HG03060 (cell line): ENCODE measurements around the gene ZNF624.
"Not testable (repeated sequence)": the region's sequence is repeated elsewhere in the genome, so short reads cannot be mapped to it uniquely, and the experiment has no call there.

ENCODE experiments used
- ATAC-seq: cut with Tn5 transposase; IDR thresholded peaks from one replicate; pipeline ENCODE4 v1.9.1; 2021; ENCODE audit warnings: low read depth, moderate number of reproducible peaks; ENCODE audit not compliant: unreplicated experiment

ZNF624 gene

DNA sequence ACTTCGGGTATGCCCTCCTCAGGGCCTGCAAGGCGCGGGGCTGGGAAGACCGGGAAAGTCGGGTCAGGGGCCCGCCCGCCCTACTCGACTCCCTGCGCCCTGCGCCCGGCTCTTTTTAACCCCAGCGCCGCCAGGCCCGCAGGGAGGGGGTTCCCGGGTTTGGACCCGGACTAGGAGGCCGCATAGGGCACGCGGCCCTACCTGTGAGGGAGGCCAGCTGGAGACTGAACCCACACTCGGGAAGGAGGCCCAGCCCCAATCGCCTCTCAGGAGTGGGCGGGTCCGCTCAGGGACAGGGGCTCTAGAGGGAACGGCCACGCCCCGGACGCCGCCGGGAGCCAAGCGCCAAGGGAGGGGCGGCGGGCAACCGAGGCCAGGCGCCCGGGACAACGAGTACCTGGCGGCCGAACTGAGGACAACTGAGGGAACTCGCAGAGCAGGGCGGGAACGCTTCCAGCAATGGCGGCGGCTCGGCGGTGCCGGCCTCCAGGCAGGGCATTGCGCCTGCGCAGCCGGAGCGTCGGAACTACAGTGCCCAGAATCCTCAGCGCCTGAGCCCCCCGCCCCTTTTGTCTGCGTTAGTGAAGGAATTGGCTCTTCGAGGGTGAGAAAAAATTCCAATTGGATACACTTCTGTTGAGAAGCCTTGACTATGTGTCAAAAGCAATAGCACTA, at the start of gene ZNF624:
ZNF624 (minus strand) TSS at position 484 of the 675 bp plus-strand sequence.
- ATAC-seq: peak; percentile 74

DNA sequence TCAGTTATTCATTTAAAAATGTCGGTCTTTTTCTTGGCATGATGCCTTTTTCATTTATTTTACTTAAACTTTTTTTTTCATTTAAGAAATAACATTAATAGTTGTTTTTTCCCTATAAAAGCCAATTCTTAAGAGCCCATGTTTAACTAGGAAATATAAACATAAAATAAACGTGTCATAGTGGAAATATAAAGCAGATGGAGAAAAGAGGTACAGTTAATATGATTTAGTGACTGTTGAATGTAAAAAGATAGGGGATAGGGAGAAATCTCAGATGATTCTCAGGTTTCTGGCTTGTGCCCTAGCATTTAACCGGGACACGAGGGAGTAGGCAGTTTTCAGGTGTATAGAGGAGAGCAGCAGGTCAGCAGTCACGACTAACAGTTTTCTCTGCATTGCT, 44.0 kb upstream of the ZNF624 start:
- ATAC-seq: not testable (repeated sequence)

- ATAC-seq: not testable (repeated sequence)
Observed at GRCh38 chr17:16690447-16690846, 36.8 kb upstream of the ZNF624 start.

DNA sequence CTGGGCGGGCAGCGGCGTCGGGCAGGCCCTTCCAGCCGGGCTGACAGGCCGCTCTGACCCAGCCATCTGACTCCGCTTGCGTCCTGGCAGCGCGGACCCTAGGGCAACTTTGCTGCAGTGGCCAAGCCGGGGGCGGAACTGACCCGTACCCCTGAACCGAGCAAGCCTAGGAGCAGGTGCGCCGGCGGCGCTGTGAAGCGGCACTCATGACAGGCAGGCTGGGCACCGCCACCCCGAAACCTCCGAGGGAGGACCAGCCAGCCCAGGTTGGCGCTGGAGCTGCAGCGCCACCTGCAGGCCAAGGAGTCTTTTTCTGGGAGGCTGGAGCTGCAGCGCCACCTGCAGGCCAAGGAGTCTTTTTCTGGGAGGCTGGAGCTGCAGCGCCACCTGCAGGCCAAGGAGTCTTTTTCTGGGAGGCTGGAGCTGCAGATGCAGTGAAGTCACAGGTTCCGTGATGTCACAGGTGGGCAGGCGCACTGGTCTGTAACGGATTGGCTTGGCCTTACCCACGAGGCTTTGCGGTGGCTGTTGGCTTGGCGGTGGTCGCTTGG, 36.2 kb upstream of the ZNF624 start, which contains the start of gene CCDC144A:
CCDC144A (plus strand) TSS at position 511 of the 551 bp plus-strand sequence. CDS start 160 bp downstream, outside the sequence.
- not testable (repeated sequence) for ATAC-seq

GRCh38 chr17:16687151-16687550, 33.5 kb upstream of the ZNF624 start:
- not testable (repeated sequence) for ATAC-seq

DNA sequence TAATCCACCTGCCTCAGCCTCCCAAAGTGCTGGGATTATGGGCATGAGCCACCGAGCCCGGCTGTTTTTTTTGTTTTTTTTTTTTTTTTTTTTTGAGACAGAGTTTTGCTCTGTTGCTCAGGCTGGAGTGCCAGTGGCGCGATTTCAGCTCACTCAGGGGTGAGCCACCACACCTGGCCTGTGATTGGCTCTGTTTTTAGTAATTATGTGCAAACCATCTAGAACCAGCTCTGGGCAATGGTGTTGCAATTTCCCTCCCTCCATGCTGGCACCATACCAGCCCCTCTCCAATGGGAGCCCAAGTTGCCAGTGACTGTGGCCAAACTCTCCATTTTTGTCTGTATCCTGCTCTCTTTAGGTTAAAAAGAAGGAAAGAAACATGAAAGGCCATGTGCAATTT, 32.4 kb upstream of the ZNF624 start:
- not testable (repeated sequence) for ATAC-seq

DNA sequence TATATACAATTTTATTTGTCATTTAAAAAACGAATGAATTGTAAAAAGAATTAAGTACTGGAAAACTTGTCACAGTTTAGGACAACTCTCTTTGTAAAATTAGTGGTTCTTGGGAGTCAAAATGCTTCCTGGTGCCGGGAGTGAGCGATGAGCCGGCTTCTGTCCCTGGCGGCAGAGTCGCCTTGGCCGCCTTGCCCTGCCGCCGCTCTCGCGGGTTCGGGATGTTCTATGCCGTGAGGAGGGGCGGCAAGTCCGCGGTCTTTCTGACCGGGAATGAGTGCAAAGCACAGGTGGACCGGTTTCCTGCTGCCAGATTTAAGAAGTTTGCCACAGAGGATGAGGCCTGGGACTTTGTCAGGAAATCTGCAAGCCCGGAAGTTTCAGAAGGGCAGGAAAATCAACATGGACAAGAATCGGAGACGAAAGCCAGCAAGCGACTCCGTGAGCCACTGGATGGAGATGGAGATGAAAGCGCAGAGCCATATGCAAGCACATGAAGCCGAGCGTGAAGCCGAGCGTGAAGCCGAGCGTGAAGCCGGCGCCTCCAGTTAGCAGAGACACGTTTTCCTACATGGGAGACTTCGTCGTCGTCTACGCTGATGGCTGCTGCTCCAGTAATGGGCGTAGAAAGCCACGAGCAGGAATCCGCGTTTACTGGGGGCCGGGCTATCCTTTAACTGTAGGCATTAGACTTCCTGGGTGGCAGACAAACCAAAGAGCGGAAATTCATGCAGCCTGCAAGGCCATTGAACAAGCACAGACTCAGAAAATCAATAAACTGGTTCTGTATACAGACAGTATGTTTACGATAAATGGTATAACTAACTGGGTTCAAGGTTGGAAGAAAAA, 29.9 kb upstream of the ZNF624 start:
- not testable (repeated sequence) for ATAC-seq

DNA sequence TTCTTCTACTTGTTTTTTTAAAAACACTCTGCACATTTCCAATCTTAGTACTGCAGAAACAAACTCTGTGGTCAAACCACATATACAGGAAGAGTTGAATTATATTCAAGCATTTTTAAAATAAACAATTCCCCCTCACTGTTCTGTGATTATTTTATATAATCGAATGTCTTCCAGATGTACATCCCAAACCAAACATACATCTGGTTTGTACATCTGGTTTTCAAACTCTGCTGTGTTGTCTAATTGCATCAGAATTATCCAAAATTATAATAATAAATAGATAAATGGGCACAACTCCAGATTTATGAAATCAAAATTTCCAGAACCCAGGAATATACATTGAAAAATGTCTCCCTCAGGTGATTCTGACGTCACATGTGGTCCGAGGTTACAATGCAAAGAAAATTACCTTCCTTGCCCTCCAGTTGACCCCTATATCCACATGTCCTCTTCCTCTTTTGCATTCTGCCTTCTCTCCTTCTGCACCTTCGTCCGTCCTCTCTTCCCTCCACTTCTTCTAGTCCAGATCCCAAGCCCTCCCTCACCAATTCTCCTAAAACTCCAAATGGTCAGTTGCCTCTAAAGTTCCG, 23.1 kb upstream of the ZNF624 start:
- no peak for ATAC-seq

DNA sequence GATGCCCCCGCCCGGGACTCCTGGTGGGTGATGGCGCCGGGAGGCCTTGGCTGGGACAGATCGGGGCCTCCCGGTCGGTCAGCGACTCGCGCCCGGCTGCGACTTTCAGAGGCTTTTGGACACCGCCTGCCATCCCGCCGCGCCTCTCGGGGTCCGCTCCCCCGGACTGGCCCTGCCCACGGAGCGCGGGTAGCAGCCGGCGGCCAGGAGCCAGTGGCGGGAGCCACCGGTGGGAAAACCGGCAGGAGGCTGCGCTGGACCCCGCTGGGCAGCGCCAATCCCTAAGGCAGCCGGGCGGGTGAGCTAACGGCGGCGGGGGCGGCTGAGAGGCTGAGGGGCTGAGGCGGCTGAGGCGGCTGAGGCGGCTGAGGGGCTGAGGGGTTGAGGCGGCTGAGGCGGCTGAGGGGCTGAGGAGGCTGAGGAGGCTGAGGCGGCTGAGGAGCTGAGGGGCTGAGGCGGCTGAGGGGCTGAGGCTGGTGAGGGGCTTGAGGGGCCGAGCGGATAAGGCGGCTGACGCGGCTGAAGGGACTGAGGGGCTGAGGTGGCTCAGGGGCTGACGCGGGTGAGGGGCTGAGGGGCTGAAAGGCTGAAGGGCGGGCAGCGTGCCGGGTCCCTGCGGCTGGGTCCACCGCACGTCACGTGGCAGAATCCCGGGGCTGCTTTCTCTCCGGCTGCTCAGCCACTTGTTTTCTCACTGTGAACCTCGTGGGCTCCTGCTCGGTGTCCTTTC, 13.4 kb upstream of the ZNF624 start:
- not testable (repeated sequence) for ATAC-seq

- not testable (repeated sequence) for ATAC-seq
Observed at GRCh38 chr17:16666553-16666906, 12.9 kb upstream of the ZNF624 start.

DNA sequence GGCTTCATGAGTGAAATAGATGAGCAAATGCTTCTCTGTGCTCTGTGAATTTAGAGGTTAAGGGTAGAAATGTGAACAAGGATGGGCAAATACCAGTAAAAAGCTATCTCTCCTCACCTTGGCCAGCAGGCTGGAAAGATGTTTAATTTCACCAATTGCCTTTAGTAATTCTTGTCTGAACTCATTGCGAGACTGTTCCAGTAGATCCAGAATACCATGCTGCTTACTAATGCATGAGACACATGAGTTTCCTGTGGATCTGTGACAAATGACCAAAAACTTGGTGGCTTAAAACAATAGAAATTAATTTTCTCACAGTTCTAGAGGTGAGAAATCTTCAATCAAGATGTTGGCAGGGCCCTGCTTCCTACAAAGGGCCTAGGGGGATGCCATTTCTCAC, 9.3 kb upstream of the ZNF624 start:
- ATAC-seq: no peak

GRCh38 chr17:16661217-16661616, 7.6 kb upstream of the ZNF624 start:
- ATAC-seq: no peak

DNA sequence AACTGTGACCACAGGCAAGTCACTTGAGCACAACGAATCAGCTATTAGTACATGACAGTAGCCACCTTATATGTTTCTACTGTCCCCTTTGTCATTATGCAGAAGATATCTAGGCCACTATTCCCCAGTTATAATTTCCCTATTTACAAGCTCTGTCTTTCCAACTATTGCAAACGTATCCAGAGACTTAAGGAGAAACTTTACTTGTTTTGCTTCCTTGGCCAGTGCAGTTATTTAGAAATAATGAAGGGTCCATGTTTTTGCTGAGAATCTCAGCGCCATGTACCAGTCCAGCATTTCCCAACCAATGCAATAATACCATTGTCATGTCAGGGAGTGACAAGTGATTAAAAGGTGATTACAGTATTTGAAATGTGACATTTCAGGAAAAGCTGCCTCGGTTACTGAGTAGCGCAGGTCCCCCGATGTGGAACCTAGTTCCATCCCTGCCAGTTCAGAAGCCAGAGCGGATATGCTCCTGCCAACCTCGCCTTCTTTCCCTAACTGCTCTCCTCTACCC, 743 bp downstream of the ZNF624 start:
- ATAC-seq: no peak

DNA sequence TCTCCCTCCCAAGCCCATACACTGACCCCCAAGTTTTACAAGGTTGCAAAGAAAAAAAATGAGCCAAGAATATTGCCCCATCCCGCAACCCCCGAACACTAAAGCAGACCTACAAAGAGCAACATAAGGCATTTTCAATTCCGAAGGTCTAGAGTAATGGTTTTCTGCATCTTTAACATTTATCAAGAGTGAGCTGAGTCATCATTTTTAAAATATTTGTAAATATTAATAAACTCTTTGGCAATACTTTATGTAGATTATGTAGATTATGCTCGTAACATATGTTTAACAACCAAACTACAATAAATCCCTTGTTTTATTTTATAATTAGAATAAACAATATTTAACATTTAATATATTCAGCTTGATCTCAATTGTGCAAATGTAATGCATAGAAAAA, 1.4 kb downstream of the ZNF624 start:
- ATAC-seq: no peak

GRCh38 chr17:16649585-16649984, 4.1 kb downstream of the ZNF624 start:
- ATAC-seq: no peak

- ATAC-seq: no peak
Observed at GRCh38 chr17:16639438-16639837, 14.2 kb downstream of the ZNF624 start.

DNA sequence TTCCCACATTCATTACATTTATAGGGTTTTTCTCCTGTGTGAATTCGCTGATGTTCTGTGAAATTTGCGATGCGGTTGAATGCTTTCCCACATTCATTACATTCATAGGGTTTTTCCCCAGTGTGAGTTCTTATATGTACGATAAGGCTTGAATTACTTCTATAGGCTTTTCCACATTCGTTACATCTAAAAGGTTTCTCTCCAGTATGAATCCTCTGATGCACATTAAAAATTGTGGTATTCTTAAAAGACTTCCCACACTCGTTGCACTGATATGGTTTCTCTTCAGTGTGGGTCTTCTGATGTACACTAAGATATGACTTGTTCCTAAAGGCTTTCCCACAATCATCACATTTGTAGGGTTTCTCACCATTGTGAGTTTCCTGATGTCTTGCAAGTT, 30.4 kb downstream of the ZNF624 start:
- no peak for ATAC-seq

GRCh38 chr17:16622540-16623277, 30.9 kb downstream of the ZNF624 start:
- no peak for ATAC-seq

- ATAC-seq: no peak
Observed at GRCh38 chr17:16617481-16618060, 36.1 kb downstream of the ZNF624 start.
